GM12878 (cell line): ENCODE results near the gene ARL17B. TPM values are rescaled to one million over a fixed set of nuclear protein-coding genes. Genes with fewer than 3 reads are reported as not detected.

Experiments
- EGR1 ChIP-seq, 2 experiments: IDR thresholded peaks; 1 replicate in 1 of 2; 2 replicates in 1 of 2; pipeline ENCODE4 v1.6.1; 2011 to 2012; ENCODE audit warnings: low read depth in 2 of 2, low read length in 2 of 2, borderline replicate concordance in 1 of 2, mild to moderate bottlenecking in 1 of 2, moderate library complexity in 1 of 2
- FOS ChIP-seq: IDR thresholded peaks from 3 replicates; pipeline ENCODE4 v1.6.1; 2011; ENCODE audit warnings: borderline replicate concordance; ENCODE audit not compliant: insufficient read length; ENCODE audit errors: extremely low read depth
- HDAC6 ChIP-seq: fragments of 200-600 bp; sonication (generic); IDR thresholded peaks from one replicate; pipeline ENCODE4 v1.8.0; 2017; ENCODE audit warnings: antibody characterized with exemption; ENCODE audit not compliant: unreplicated experiment
- NFIC ChIP-seq: IDR thresholded peaks from 2 replicates; pipeline ENCODE4 v1.6.1; 2012; ENCODE audit warnings: low read depth, mild to moderate bottlenecking, inconsistent platforms, low read length, moderate library complexity
- PML ChIP-seq: IDR thresholded peaks from 2 replicates; pipeline ENCODE4 v1.6.1; 2012; ENCODE audit warnings: low read length, inconsistent platforms
- RUNX3 ChIP-seq: IDR thresholded peaks from 2 replicates; pipeline ENCODE4 v1.6.1; 2012; ENCODE audit warnings: low read length, inconsistent platforms
- TCF12 ChIP-seq: IDR thresholded peaks from 2 replicates; pipeline ENCODE4 v1.6.1; 2011; ENCODE audit warnings: low read depth, mild to moderate bottlenecking, low read length
- ZZZ3 ChIP-seq: IDR thresholded peaks from 2 replicates; pipeline ENCODE4 v1.6.1; 2011; ENCODE audit warnings: low read depth; ENCODE audit not compliant: control insufficient read depth, insufficient read length
- polyA plus RNA-seq, 11 experiments: library from polyadenylated mRNA; depleted of rRNA in 4 of 11; unstranded in 6 of 11; stranded (reverse) in 5 of 11; fragments of >200 nt; fragmentation: Nextera tagmentation in 4 of 11; fragmentation: Illumina TruSeq in 1 of 11; extraction: Ambion mirVana in 4 of 11; extraction: Trizol in 1 of 11; gene quantifications; 1 replicate in 1 of 11; 2 replicates in 10 of 11; pipeline versions ENCODE4 v1.2.1 to v1.2.3, GENCODE V29; 2011 to 2016; ENCODE audit warnings: inconsistent platforms in 2 of 11, missing spikeins in 2 of 11, low read depth in 1 of 11
- total RNA-seq, 4 experiments: library from RNA; depleted of rRNA in 3 of 4; stranded (reverse); fragments of >200 nt in 3 of 4; fragmentation: Illumina TruSeq in 1 of 4; extraction: Trizol in 1 of 4; gene quantifications; 2 replicates each; pipeline versions ENCODE4 v1.2.1 to v1.2.3, GENCODE V29; 2013 to 2021
- TF ChIP-seq, protein P1 (sequence below): fragments of 450-650 bp; IDR thresholded peaks from 2 replicates; pipeline ENCODE4 v1.6.1; 2017; ENCODE audit warnings: mild to moderate bottlenecking, moderate library complexity
- TF ChIP-seq, protein P2 (sequence below): fragments of 450-650 bp; conservative IDR thresholded peaks from 2 replicates; pipeline ENCODE4 v1.6.1; 2017; ENCODE audit warnings: mild to moderate bottlenecking, moderate library complexity
- TF ChIP-seq, protein P3 (sequence below): fragments of 450-650 bp; IDR thresholded peaks from 2 replicates; pipeline ENCODE4 v1.6.1; 2017; ENCODE audit warnings: low read depth, mild to moderate bottlenecking, moderate library complexity
- TF ChIP-seq, protein P4 (sequence below): fragments of 450-650 bp; IDR thresholded peaks from 2 replicates; pipeline ENCODE4 v1.6.1; 2018; ENCODE audit warnings: borderline replicate concordance, mild to moderate bottlenecking; ENCODE audit not compliant: partially characterized antibody
- TF ChIP-seq, protein P5 (sequence below): fragments of 150-350 bp; IDR thresholded peaks from 2 replicates; pipeline ENCODE4 v1.6.1; 2016; ENCODE audit warnings: low read depth, low read length

The ARL17B gene
- total and polyA plus RNA-seq, 10 of the 15 experiments (the other 5 are each of a cell fraction or from before 2014, with no cell fraction given): 6.0 to 25.1 (median 14.2) TPM

DNA sequence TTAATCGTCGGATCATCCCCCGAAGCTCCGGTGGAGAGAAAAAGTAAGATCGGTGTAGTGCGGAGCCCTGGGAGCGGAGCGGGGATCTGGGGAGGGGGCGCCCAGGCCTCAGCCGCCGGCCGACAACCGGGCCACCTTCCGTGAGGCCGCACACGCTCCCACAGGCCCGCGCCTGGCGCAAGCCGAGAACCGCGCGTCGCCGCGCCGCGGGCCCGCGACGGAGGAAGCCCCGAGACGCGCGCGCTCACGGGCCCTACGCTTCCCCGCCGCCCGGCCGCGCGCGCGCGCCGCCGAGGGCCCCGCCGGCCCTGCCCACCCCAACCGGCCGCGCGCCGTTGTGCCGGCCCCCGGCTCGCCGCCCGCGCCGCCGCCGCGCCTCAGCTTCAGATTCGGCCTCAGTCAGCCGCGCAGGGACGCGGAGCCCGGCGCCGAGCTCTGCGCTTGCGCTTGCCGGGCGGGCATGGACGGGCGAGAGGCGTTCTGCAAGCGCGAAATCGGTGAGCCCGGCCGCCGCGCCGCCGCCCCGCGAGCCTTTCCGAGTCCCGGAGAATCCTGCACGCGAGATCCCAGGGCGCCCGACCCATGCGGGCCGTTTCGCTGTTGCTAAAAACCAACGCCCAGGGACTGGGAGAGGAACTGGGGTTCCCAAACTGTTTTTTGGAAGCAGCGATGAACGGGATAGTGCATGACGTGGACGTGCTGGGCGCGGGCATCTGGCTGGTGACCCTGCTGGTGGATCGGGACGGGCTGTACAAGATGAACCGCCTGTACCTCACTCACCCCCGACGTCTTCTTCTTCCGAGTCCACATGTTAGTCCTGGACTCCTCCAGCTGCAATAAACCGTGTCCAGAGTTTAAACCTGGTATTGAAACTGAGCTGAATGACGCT is 94.7 kb downstream of the ARL17B start (continued):
- TF ChIP-seq NFIC (no peak), PML (no peak), HDAC6 (no peak), ZZZ3 (no peak), FOS (no peak), RUNX3 (0 out of 2 replicates have a peak, but pooled peaks have one; percentile 14), TCF12 (0 out of 2 replicates have a peak, but pooled peaks have one; percentile 5), EGR1 (IDR thresholded peaks at IDR 0.05; ENCODE audit: borderline replicate concordance in 1 of 2, low read depth in 2 of 2, low read length in 2 of 2) (peak; percentile 21 to 60)
- TF ChIP-seq, protein P1, sequence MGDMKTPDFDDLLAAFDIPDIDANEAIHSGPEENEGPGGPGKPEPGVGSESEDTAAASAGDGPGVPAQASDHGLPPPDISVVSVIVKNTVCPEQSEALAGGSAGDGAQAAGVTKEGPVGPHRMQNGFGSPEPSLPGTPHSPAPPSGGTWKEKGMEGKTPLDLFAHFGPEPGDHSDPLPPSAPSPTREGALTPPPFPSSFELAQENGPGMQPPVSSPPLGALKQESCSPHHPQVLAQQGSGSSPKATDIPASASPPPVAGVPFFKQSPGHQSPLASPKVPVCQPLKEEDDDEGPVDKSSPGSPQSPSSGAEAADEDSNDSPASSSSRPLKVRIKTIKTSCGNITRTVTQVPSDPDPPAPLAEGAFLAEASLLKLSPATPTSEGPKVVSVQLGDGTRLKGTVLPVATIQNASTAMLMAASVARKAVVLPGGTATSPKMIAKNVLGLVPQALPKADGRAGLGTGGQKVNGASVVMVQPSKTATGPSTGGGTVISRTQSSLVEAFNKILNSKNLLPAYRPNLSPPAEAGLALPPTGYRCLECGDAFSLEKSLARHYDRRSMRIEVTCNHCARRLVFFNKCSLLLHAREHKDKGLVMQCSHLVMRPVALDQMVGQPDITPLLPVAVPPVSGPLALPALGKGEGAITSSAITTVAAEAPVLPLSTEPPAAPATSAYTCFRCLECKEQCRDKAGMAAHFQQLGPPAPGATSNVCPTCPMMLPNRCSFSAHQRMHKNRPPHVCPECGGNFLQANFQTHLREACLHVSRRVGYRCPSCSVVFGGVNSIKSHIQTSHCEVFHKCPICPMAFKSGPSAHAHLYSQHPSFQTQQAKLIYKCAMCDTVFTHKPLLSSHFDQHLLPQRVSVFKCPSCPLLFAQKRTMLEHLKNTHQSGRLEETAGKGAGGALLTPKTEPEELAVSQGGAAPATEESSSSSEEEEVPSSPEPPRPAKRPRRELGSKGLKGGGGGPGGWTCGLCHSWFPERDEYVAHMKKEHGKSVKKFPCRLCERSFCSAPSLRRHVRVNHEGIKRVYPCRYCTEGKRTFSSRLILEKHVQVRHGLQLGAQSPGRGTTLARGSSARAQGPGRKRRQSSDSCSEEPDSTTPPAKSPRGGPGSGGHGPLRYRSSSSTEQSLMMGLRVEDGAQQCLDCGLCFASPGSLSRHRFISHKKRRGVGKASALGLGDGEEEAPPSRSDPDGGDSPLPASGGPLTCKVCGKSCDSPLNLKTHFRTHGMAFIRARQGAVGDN: peak; percentile 93
- TF ChIP-seq, protein P2, sequence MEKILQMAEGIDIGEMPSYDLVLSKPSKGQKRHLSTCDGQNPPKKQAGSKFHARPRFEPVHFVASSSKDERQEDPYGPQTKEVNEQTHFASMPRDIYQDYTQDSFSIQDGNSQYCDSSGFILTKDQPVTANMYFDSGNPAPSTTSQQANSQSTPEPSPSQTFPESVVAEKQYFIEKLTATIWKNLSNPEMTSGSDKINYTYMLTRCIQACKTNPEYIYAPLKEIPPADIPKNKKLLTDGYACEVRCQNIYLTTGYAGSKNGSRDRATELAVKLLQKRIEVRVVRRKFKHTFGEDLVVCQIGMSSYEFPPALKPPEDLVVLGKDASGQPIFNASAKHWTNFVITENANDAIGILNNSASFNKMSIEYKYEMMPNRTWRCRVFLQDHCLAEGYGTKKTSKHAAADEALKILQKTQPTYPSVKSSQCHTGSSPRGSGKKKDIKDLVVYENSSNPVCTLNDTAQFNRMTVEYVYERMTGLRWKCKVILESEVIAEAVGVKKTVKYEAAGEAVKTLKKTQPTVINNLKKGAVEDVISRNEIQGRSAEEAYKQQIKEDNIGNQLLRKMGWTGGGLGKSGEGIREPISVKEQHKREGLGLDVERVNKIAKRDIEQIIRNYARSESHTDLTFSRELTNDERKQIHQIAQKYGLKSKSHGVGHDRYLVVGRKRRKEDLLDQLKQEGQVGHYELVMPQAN: peak; percentile 46
- TF ChIP-seq, protein P3, sequence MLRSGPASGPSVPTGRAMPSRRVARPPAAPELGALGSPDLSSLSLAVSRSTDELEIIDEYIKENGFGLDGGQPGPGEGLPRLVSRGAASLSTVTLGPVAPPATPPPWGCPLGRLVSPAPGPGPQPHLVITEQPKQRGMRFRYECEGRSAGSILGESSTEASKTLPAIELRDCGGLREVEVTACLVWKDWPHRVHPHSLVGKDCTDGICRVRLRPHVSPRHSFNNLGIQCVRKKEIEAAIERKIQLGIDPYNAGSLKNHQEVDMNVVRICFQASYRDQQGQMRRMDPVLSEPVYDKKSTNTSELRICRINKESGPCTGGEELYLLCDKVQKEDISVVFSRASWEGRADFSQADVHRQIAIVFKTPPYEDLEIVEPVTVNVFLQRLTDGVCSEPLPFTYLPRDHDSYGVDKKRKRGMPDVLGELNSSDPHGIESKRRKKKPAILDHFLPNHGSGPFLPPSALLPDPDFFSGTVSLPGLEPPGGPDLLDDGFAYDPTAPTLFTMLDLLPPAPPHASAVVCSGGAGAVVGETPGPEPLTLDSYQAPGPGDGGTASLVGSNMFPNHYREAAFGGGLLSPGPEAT: no peak
- TF ChIP-seq, protein P4, sequence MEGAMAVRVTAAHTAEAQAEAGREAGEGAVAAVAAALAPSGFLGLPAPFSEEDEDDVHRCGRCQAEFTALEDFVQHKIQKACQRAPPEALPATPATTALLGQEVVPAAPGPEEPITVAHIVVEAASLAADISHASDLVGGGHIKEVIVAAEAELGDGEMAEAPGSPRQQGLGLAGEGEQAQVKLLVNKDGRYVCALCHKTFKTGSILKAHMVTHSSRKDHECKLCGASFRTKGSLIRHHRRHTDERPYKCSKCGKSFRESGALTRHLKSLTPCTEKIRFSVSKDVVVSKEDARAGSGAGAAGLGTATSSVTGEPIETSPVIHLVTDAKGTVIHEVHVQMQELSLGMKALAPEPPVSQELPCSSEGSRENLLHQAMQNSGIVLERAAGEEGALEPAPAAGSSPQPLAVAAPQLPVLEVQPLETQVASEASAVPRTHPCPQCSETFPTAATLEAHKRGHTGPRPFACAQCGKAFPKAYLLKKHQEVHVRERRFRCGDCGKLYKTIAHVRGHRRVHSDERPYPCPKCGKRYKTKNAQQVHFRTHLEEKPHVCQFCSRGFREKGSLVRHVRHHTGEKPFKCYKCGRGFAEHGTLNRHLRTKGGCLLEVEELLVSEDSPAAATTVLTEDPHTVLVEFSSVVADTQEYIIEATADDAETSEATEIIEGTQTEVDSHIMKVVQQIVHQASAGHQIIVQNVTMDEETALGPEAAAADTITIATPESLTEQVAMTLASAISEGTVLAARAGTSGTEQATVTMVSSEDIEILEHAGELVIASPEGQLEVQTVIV: no peak
- TF ChIP-seq, protein P5, sequence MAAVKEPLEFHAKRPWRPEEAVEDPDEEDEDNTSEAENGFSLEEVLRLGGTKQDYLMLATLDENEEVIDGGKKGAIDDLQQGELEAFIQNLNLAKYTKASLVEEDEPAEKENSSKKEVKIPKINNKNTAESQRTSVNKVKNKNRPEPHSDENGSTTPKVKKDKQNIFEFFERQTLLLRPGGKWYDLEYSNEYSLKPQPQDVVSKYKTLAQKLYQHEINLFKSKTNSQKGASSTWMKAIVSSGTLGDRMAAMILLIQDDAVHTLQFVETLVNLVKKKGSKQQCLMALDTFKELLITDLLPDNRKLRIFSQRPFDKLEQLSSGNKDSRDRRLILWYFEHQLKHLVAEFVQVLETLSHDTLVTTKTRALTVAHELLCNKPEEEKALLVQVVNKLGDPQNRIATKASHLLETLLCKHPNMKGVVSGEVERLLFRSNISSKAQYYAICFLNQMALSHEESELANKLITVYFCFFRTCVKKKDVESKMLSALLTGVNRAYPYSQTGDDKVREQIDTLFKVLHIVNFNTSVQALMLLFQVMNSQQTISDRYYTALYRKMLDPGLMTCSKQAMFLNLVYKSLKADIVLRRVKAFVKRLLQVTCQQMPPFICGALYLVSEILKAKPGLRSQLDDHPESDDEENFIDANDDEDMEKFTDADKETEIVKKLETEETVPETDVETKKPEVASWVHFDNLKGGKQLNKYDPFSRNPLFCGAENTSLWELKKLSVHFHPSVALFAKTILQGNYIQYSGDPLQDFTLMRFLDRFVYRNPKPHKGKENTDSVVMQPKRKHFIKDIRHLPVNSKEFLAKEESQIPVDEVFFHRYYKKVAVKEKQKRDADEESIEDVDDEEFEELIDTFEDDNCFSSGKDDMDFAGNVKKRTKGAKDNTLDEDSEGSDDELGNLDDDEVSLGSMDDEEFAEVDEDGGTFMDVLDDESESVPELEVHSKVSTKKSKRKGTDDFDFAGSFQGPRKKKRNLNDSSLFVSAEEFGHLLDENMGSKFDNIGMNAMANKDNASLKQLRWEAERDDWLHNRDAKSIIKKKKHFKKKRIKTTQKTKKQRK: no peak
